ENCODE measurements around the gene MYCBP2. TPM values are rescaled to one million over a fixed set of nuclear protein-coding genes. Genes with fewer than 3 reads are reported as not detected.
A peak's percentile ranks its signal among the peaks of the same experiment; 100 is the strongest.

MYCBP2 gene
- total RNA-seq, 6 experiments from 2014 or later: 52.7 to 66.3 (median 54.9) TPM

DNA sequence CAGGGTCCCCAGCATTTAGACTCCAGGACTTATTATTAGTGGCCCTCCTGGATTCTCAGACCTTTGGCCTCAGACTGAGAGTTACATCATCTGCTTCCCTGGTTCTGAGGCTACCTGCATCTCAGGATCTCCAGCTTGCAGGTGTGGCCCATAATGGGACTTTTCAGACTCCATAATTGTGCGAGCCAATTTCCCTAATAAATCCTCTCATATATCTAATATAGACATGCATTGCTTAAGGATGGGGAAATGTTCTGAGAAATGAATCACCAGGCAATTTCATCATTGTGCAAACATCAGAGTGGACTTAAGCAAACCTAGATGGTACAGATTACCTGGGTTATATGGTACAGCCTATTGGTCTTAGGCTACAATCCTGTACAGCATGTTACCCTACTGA lies 183.5 kb downstream of the MYCBP2 start:
- Mint-ChIP-seq H3K4me1 (ENCODE audit: low read depth) (no peaks in the 10 kb centered on the region), H3K9me3 (no peaks in the 10 kb centered on the region), H3K27me3 (ENCODE audit: insufficient read depth) (0 out of 2 replicates have a peak, but pooled peaks cover 2% of the 10 kb centered on the region), H3K27ac (no peak overlapping the region), H3K4me3 (no peak overlapping the region), H3K36me3 (ENCODE audit: low read depth) (peaks cover 26% of the 10 kb centered on the region)
- TF ChIP-seq, protein P1, sequence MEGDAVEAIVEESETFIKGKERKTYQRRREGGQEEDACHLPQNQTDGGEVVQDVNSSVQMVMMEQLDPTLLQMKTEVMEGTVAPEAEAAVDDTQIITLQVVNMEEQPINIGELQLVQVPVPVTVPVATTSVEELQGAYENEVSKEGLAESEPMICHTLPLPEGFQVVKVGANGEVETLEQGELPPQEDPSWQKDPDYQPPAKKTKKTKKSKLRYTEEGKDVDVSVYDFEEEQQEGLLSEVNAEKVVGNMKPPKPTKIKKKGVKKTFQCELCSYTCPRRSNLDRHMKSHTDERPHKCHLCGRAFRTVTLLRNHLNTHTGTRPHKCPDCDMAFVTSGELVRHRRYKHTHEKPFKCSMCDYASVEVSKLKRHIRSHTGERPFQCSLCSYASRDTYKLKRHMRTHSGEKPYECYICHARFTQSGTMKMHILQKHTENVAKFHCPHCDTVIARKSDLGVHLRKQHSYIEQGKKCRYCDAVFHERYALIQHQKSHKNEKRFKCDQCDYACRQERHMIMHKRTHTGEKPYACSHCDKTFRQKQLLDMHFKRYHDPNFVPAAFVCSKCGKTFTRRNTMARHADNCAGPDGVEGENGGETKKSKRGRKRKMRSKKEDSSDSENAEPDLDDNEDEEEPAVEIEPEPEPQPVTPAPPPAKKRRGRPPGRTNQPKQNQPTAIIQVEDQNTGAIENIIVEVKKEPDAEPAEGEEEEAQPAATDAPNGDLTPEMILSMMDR (IDR thresholded peaks at IDR 0.05): no peak
- no peak for DNase-seq

DNA sequence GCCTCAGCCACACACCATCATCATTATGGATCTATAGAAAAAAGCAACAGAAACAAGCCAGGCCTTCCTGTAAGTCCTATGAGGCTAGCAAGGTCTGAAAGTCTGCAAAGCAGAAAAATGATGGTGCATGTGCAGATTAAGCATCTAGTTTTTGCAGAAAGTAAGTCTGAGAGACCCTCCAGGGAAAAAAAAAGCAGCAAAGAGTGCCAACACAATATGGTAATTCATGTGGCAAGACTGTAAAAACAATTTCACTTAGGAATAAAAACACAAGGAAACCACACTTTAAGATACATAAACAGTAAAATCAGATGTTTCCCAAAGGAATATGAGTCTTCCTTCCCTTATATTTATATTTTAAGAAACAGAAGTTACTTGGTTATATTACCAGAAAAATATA lies 187.6 kb downstream of the MYCBP2 start:
- H3K4me3 Mint-ChIP-seq: no peak overlapping the region
- peaks cover 13% of the 10 kb centered on the region for H3K4me1 Mint-ChIP-seq (ENCODE audit: low read depth)
- no peak for DNase-seq
- peaks cover 4% of the 10 kb centered on the region for H3K27me3 Mint-ChIP-seq (ENCODE audit: insufficient read depth)
- H3K36me3 Mint-ChIP-seq (ENCODE audit: low read depth): peaks cover 48% of the 10 kb centered on the region
- H3K9me3 Mint-ChIP-seq: no peaks in the 10 kb centered on the region
- TF ChIP-seq, protein P1 (IDR thresholded peaks at IDR 0.05): no peak
- H3K27ac Mint-ChIP-seq: no peak overlapping the region

DNA sequence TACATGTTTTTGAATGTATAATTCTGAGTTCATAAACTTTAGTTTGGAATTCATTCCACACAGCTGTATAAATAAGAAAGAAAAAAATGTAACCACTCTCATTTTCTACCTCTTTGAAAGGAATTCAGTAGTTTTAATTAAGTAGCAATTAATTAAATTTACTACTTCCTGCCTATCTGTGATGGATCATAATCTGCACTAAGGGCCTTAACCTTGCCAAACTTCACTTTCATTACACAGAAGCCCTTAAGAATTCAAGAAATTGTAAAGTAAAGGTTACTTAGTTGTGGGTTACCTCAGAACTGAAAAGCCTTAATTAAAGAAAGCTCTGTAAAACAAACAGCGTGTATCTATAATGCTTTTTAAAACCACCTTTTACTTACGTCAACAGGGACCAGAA lies 188.1 kb downstream of the MYCBP2 start:
- no peaks in the 10 kb centered on the region for H3K9me3 Mint-ChIP-seq
- H3K4me1 Mint-ChIP-seq (ENCODE audit: low read depth): peaks cover 13% of the 10 kb centered on the region
- H3K27ac Mint-ChIP-seq: no peak overlapping the region

DNA sequence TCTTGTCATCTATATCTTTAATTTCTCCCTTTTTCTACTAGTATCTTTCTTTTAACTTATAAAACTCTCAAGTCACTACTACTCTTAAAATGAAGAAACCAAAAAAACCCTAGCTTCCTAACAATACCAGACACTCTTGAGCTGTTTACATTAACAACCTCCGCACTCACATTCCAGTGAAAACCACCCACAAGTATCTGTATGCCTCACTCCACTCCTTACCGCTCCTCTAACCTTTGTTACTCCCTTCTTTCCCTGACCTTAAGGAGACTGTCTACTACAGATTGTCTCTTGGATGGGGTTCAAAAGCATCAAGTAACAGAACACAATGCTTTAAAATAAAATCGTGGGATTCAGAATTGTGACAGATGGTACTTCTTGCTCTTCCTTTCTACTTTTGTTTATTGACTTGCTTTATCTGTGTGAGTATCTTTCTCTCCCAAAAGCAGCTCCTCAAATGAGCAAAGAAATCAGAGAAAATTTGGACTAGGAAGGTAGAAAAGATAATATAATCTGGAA lies 189.9 kb downstream of the MYCBP2 start:
- Mint-ChIP-seq H3K27ac (peak overlapping the region; percentile 8), H3K4me3 (no peak overlapping the region), H3K4me1 (ENCODE audit: low read depth) (peaks cover 13% of the 10 kb centered on the region), H3K36me3 (ENCODE audit: low read depth) (peaks cover 43% of the 10 kb centered on the region), H3K9me3 (no peaks in the 10 kb centered on the region), H3K27me3 (ENCODE audit: insufficient read depth) (peaks cover 4% of the 10 kb centered on the region)
- TF ChIP-seq, protein P1 (IDR thresholded peaks at IDR 0.05): no peak
- DNase-seq: peak; percentile 33

More for the DNA sequence above, 188.1 kb downstream of the MYCBP2 start:
- TF ChIP-seq, protein P1 (IDR thresholded peaks at IDR 0.05): no peak
- H3K27me3 Mint-ChIP-seq (ENCODE audit: insufficient read depth): peaks cover 4% of the 10 kb centered on the region
- H3K4me3 Mint-ChIP-seq: no peak overlapping the region
- peaks cover 48% of the 10 kb centered on the region for H3K36me3 Mint-ChIP-seq (ENCODE audit: low read depth)
- no peak for DNase-seq

DNA sequence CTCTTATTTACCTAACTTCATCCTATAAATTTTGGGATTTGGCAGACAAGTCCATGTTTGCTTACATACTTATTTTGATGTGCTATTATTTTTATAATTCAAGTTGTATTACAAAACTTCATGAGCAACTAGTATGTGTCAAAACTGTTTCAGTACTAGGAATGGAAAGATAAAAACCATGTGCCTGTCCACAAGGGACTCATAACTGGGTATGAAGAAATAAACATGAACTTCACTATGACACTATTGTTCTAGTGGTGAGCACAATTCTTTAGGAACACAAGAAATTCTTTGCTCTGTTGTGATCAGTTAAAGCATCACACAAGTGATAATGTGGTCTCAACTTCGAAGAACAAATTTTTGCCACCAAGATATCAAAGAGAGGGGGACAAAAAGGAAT lies 202.5 kb downstream of the MYCBP2 start:
- no peak overlapping the region for H3K27ac Mint-ChIP-seq
- no peaks in the 10 kb centered on the region for H3K9me3 Mint-ChIP-seq
- 0 out of 2 replicates have a peak, but pooled peaks cover 7% of the 10 kb centered on the region for H3K4me1 Mint-ChIP-seq (ENCODE audit: low read depth)
- H3K27me3 Mint-ChIP-seq (ENCODE audit: insufficient read depth): no peaks in the 10 kb centered on the region
- TF ChIP-seq, protein P1 (IDR thresholded peaks at IDR 0.05): no peak
- H3K36me3 Mint-ChIP-seq (ENCODE audit: low read depth): peaks cover 4% of the 10 kb centered on the region; the same call in 1 of the 2 replicates
- no peak for DNase-seq
- H3K4me3 Mint-ChIP-seq: no peak overlapping the region
